Mesothelial cell of epicardium (in vitro differentiated cells): ENCODE data around the gene BATF3. TPM values are rescaled to one million over a fixed set of nuclear protein-coding genes. Genes with fewer than 3 reads are reported as not detected.

Source experiments
- DNase-seq, 2 experiments: peaks; one replicate each; pipeline ENCODE4 v3.0.0; 2021; ENCODE audit warnings: low spot score in 2 of 2; ENCODE audit not compliant: unreplicated experiment in 2 of 2
- H3K27ac Mint-ChIP-seq: 2 replicates; pipeline ENCODE4 v1.8.0; 2021; ENCODE audit warnings: mixed read lengths
- H3K27me3 Mint-ChIP-seq: 2 replicates; pipeline ENCODE4 v1.8.0; 2021; ENCODE audit warnings: low read depth, mixed read lengths
- H3K36me3 Mint-ChIP-seq: 2 replicates; pipeline ENCODE4 v1.8.0; 2021; ENCODE audit warnings: mixed read lengths
- H3K4me1 Mint-ChIP-seq: 2 replicates; pipeline ENCODE4 v1.8.0; 2021; ENCODE audit warnings: mixed read lengths
- H3K4me3 Mint-ChIP-seq: 2 replicates; pipeline ENCODE4 v1.8.0; 2021; ENCODE audit warnings: mild to moderate bottlenecking, moderate library complexity, mixed read lengths
- H3K9me3 Mint-ChIP-seq: 2 replicates; pipeline ENCODE4 v1.8.0; 2021; ENCODE audit warnings: mixed read lengths
- CTCF ChIP-seq: fragments of 200-600 bp; sonication (generic); IDR thresholded peaks from one replicate; pipeline ENCODE4 v1.5.0; 2021; ENCODE audit warnings: antibody characterized with exemption; ENCODE audit not compliant: unreplicated experiment
- total RNA-seq: library from RNA; stranded (reverse); gene quantifications from 3 replicates; pipeline ENCODE4 v1.2.1, GENCODE V29; 2021

The BATF3 gene
- total RNA-seq, 1 donor from 2014 or later = 1.0 TPM

- Mint-ChIP-seq H3K27ac (no peak overlapping the region), H3K36me3 (no peaks in the 10 kb centered on the region), H3K4me3 (no peak overlapping the region), H3K4me1 (no peaks in the 10 kb centered on the region), H3K27me3 (peaks cover 34% of the 10 kb centered on the region), H3K9me3 (no peaks in the 10 kb centered on the region)
- no peak for TF ChIP-seq CTCF
- no peak for DNase-seq
Measured at GRCh38 chr1:212689758-212690529, 9.7 kb downstream of the BATF3 start.

GRCh38 chr1:212689196-212689725, 10.4 kb downstream of the BATF3 start:
- H3K4me3 Mint-ChIP-seq = no peak overlapping the region
- TF ChIP-seq CTCF = no peak
- no peak overlapping the region for H3K27ac Mint-ChIP-seq
- no peaks in the 10 kb centered on the region for H3K36me3 Mint-ChIP-seq
- H3K9me3 Mint-ChIP-seq = no peaks in the 10 kb centered on the region
- no peaks in the 10 kb centered on the region for H3K4me1 Mint-ChIP-seq
- H3K27me3 Mint-ChIP-seq = peaks cover 27% of the 10 kb centered on the region
- DNase-seq = no peak

- peak overlapping the region; percentile 32 for H3K27ac Mint-ChIP-seq
- no peaks in the 10 kb centered on the region for H3K9me3 Mint-ChIP-seq
- TF ChIP-seq CTCF = no peak
- no peak for DNase-seq
- H3K4me3 Mint-ChIP-seq = no peak overlapping the region
- H3K36me3 Mint-ChIP-seq = no peaks in the 10 kb centered on the region
- no peaks in the 10 kb centered on the region for H3K4me1 Mint-ChIP-seq
- peaks cover 24% of the 10 kb centered on the region for H3K27me3 Mint-ChIP-seq
Measured at GRCh38 chr1:212688341-212689047, 11.1 kb downstream of the BATF3 start.

- Mint-ChIP-seq H3K9me3 (no peaks in the 10 kb centered on the region), H3K4me3 (no peak overlapping the region), H3K4me1 (no peaks in the 10 kb centered on the region), H3K27me3 (peaks cover 20% of the 10 kb centered on the region), H3K36me3 (no peaks in the 10 kb centered on the region), H3K27ac (no peak overlapping the region)
- TF ChIP-seq CTCF = no peak
- no peak for DNase-seq
Measured at GRCh38 chr1:212687811-212688210, 11.8 kb downstream of the BATF3 start.

GRCh38 chr1:212686591-212686990, 13.0 kb downstream of the BATF3 start:
- no peak overlapping the region for H3K4me3 Mint-ChIP-seq
- H3K4me1 Mint-ChIP-seq = no peaks in the 10 kb centered on the region
- H3K36me3 Mint-ChIP-seq = no peaks in the 10 kb centered on the region
- H3K27me3 Mint-ChIP-seq = peaks cover 18% of the 10 kb centered on the region
- no peak overlapping the region for H3K27ac Mint-ChIP-seq
- no peaks in the 10 kb centered on the region for H3K9me3 Mint-ChIP-seq
- no peak for TF ChIP-seq CTCF
- no peak for DNase-seq
